ENCODE results near the gene RAB3D.

Gene RAB3D

GRCh38 chr19:11377237-11377636, 37.8 kb upstream of the RAB3D start:
- no peak for TF ChIP-seq FOXP2 (optimal IDR thresholded peaks at IDR 0.05; ENCODE audit: borderline replicate concordance, extremely low read depth, extremely low read length, insufficient read depth)
- no peak; the same call in 1 of the 2 replicates for TF ChIP-seq POLR2AphosphoS5 (IDR thresholded peaks at IDR 0.05; ENCODE audit: low read depth, low read length)
- no peak for TF ChIP-seq SIN3A (IDR thresholded peaks at IDR 0.05; ENCODE audit: borderline replicate concordance, insufficient read depth, low read length)
- TF ChIP-seq, protein P1, sequence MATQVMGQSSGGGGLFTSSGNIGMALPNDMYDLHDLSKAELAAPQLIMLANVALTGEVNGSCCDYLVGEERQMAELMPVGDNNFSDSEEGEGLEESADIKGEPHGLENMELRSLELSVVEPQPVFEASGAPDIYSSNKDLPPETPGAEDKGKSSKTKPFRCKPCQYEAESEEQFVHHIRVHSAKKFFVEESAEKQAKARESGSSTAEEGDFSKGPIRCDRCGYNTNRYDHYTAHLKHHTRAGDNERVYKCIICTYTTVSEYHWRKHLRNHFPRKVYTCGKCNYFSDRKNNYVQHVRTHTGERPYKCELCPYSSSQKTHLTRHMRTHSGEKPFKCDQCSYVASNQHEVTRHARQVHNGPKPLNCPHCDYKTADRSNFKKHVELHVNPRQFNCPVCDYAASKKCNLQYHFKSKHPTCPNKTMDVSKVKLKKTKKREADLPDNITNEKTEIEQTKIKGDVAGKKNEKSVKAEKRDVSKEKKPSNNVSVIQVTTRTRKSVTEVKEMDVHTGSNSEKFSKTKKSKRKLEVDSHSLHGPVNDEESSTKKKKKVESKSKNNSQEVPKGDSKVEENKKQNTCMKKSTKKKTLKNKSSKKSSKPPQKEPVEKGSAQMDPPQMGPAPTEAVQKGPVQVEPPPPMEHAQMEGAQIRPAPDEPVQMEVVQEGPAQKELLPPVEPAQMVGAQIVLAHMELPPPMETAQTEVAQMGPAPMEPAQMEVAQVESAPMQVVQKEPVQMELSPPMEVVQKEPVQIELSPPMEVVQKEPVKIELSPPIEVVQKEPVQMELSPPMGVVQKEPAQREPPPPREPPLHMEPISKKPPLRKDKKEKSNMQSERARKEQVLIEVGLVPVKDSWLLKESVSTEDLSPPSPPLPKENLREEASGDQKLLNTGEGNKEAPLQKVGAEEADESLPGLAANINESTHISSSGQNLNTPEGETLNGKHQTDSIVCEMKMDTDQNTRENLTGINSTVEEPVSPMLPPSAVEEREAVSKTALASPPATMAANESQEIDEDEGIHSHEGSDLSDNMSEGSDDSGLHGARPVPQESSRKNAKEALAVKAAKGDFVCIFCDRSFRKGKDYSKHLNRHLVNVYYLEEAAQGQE (IDR thresholded peaks at IDR 0.05; ENCODE audit: insufficient read depth in 1 of 2, low read depth in 2 of 2, low read length in 2 of 2) = no peak
- TF ChIP-seq TAF1 (IDR thresholded peaks at IDR 0.05; ENCODE audit: borderline replicate concordance, insufficient read depth, low read length) = no peak

DNA sequence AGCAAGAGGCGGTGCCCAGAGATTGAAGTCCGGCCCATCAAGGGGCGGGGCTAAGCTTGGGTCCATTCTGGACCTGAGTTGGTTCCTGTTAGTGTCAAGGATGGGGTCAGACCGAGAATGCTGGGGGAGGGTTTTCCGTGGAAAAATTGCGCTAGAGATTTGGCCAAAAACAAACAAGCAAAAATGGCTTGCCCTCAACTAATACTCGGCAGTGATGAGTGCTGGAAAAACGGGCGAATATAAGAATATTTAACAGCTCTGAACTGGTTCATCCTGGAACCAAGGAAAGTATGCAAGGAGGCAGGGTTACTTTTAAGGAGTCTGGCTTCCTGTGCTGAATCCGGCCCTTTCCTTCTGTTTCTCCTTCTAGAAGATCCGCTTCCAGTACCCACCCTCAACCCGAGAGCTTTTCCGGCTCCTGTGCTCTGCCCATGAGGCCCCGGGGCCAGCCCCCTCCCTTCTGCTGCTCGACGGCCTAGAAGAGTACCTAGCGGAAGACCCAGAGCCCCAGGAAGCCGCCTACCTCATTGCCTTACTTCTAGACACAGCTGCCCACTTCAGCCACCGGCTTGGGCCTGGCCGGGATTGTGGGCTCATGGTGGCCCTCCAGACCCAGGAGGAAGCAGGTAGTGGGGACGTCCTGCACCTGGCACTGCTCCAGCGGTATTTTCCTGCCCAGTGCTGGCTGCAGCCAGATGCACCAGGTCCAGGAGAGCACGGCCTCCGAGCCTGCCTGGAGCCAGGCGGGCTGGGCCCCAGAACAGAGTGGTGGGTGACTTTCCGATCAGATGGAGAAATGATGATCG, 35.9 kb upstream of the RAB3D start:
- TF ChIP-seq, protein P1 (IDR thresholded peaks at IDR 0.05; ENCODE audit: insufficient read depth in 1 of 2, low read depth in 2 of 2, low read length in 2 of 2) = 0 out of 4 replicates have a peak, but pooled peaks of 1 of the 2 experiments have one; percentile 42
- TF ChIP-seq TAF1 (IDR thresholded peaks at IDR 0.05; ENCODE audit: borderline replicate concordance, insufficient read depth, low read length) (peak; percentile 80; the same call in 1 of the 2 replicates), SIN3A (IDR thresholded peaks at IDR 0.05; ENCODE audit: borderline replicate concordance, insufficient read depth, low read length) (no peak), POLR2AphosphoS5 (IDR thresholded peaks at IDR 0.05; ENCODE audit: low read depth, low read length) (peak; percentile 94)

- TF ChIP-seq, protein P1 (IDR thresholded peaks at IDR 0.05; ENCODE audit: insufficient read depth in 1 of 2, low read depth in 2 of 2, low read length in 2 of 2) = no peak
- TF ChIP-seq POLR2AphosphoS5 (IDR thresholded peaks at IDR 0.05; ENCODE audit: low read depth, low read length) (peak; percentile 75), FOXP2 (optimal IDR thresholded peaks at IDR 0.05; ENCODE audit: borderline replicate concordance, extremely low read depth, extremely low read length, insufficient read depth) (peak; percentile 46), SIN3A (IDR thresholded peaks at IDR 0.05; ENCODE audit: borderline replicate concordance, insufficient read depth, low read length) (no peak), TAF1 (IDR thresholded peaks at IDR 0.05; ENCODE audit: borderline replicate concordance, insufficient read depth, low read length) (no peak)
Observed at GRCh38 chr19:11374433-11375142, 35.1 kb upstream of the RAB3D start, which contains the start of gene SWSAP1. TSS of gene SWSAP1 (plus strand) at chr19:11374666. CDS start at chr19:11374681, 15 bp downstream.

DNA sequence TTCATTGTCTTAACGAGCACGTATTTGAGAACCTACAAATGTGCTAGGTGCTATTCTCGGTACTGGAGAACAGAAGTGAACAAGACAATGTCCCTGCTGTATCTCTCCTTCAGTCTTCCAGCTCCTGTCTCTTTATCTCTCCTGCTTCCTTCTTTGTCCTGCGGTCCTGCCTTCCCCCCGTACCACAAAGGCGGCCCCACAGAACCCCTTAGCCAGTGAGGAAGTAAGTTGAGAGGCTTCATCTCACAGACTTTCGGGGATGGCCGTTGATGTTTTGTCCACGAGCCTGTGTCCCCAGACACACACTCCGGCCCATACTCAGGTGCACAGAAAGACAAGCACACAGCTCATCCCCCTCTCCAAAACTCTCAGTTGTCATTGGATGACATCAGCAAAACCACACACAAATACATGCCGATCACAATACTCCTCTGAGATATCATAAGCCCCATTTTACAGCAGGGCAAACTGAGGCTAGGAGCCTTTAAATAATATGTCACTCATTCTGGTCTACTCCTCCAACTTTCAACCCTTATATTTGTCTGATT, 34.5 kb upstream of the RAB3D start:
- TF ChIP-seq TAF1 (IDR thresholded peaks at IDR 0.05; ENCODE audit: borderline replicate concordance, insufficient read depth, low read length) (no peak), SIN3A (IDR thresholded peaks at IDR 0.05; ENCODE audit: borderline replicate concordance, insufficient read depth, low read length) (no peak), POLR2AphosphoS5 (IDR thresholded peaks at IDR 0.05; ENCODE audit: low read depth, low read length) (no peak), FOXP2 (optimal IDR thresholded peaks at IDR 0.05; ENCODE audit: borderline replicate concordance, extremely low read depth, extremely low read length, insufficient read depth) (no peak)
- TF ChIP-seq, protein P1 (IDR thresholded peaks at IDR 0.05; ENCODE audit: insufficient read depth in 1 of 2, low read depth in 2 of 2, low read length in 2 of 2) = no peak
